IPS-18a (cell line): ENCODE data around the gene EYA4.

Experiments used
- H3K27ac ChIP-seq: one replicate; pipeline ENCODE4 v1.5.1; 2013; ENCODE audit warnings: low read length
- H3K27me3 ChIP-seq: one replicate; pipeline ENCODE4 v1.6.1; 2013; ENCODE audit warnings: mild to moderate bottlenecking, low read length; ENCODE audit not compliant: control insufficient read depth, insufficient read depth
- H3K36me3 ChIP-seq: one replicate; pipeline ENCODE4 v1.6.1; 2013; ENCODE audit warnings: low read depth, low read length; ENCODE audit not compliant: control insufficient read depth
- H3K4me1 ChIP-seq: one replicate; pipeline ENCODE4 v1.6.1; 2013; ENCODE audit warnings: low read depth, low read length; ENCODE audit not compliant: control insufficient read depth
- H3K4me3 ChIP-seq: one replicate; pipeline ENCODE4 v1.5.1; 2013; ENCODE audit warnings: low read length
- H3K9ac ChIP-seq: one replicate; pipeline ENCODE4 v1.6.1; 2013; ENCODE audit warnings: mild to moderate bottlenecking, low read length, moderate library complexity
- H3K9me3 ChIP-seq: one replicate; pipeline ENCODE4 v1.6.1; 2013; ENCODE audit warnings: low read depth, low read length; ENCODE audit not compliant: control insufficient read depth

The EYA4 gene

DNA sequence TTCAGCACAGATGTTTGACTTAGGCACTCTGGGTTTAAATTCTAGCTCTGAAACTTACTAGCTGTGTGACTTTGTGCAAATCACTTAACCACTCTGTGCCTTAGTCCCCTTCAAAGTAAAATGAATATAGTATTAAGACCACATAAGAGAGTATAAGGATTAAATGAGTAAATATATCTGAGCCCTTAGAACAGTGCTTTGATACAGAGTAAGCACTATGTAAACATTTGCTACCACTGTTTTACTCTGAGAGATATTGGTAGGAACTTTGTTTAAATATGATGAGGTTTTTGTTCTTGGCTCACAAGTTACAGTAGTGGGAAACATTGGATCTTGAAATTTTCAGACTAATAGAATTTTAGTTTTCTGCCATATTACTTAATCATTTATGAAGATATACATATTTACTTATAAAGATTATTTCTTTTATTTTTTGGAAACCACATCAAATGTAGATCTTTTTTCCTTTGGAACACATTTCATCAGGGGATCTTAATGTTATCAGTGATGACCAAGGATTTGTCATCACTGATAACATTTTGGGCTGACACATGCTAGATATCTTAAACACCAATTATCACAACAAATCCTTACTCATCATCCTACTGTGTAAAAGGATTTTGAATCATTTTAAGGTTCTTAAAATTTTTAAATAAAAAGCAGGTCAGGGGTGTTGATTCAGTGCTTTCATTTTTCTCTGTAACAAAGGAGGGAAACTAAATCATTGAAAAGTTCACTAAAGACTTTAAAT, 226.2 kb downstream of the EYA4 start:
- Histone ChIP-seq H3K27ac (no peak overlapping the region), H3K4me3 (no peak overlapping the region)

GRCh38 chr6:133467982-133468380, 226.8 kb downstream of the EYA4 start:
- no peak overlapping the region for H3K27ac ChIP-seq
- H3K36me3 ChIP-seq: no peaks in the 10 kb centered on the region

More for the DNA sequence above, 226.2 kb downstream of the EYA4 start:
- Histone ChIP-seq H3K27me3 (no peaks in the 10 kb centered on the region), H3K36me3 (no peaks in the 10 kb centered on the region), H3K9ac (no peak overlapping the region), H3K9me3 (no peaks in the 10 kb centered on the region), H3K4me1 (no peaks in the 10 kb centered on the region)

DNA sequence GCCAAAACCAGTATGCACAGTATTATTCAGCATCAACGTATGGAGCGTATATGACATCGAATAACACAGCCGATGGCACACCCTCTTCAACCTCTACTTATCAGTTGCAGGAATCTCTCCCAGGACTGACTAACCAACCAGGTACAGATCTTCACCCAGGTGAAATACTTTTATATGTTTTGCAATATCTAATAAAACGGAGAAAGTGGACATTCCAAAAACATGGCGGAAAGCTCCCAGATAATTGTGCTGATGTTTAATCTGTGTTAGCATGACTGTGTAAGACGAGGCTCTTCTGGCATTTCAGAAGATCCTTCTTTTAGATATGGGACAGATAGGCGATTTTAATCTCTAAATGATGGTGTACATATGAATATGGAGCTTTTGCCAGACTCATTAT, 227.4 kb downstream of the EYA4 start:
- Histone ChIP-seq H3K4me1 (no peaks in the 10 kb centered on the region), H3K9ac (no peak overlapping the region), H3K27ac (no peak overlapping the region), H3K4me3 (no peak overlapping the region), H3K9me3 (no peaks in the 10 kb centered on the region), H3K27me3 (no peaks in the 10 kb centered on the region), H3K36me3 (no peaks in the 10 kb centered on the region)

More at GRCh38 chr6:133467982-133468380, 226.8 kb downstream of the EYA4 start:
- Histone ChIP-seq H3K27me3 (no peaks in the 10 kb centered on the region), H3K9ac (no peak overlapping the region), H3K4me1 (no peaks in the 10 kb centered on the region), H3K9me3 (no peaks in the 10 kb centered on the region), H3K4me3 (no peak overlapping the region)

DNA sequence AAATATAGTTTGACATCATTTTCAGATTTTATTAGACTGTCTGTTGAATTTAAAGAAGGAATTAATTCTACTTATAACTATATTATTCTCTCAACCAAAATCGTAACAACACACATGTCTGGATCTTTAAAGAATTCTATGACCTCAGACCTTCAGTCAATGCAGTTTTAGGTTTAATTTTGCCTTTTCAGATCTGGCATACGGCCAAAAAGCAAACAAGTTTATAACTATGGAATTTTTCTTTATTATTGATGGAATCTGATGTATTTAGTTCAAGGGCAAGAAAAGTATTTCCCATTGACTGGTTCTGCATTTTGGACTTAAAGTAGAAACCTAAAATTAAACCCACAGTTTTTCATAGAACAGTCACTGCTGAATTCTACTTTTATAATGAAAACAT, 233.4 kb downstream of the EYA4 start:
- Histone ChIP-seq H3K9ac (no peak overlapping the region), H3K36me3 (no peaks in the 10 kb centered on the region), H3K4me1 (no peaks in the 10 kb centered on the region), H3K4me3 (no peak overlapping the region), H3K9me3 (no peaks in the 10 kb centered on the region), H3K27me3 (no peaks in the 10 kb centered on the region), H3K27ac (no peak overlapping the region)

GRCh38 chr6:133478673-133479072, 237.5 kb downstream of the EYA4 start:
- H3K27me3 ChIP-seq: no peaks in the 10 kb centered on the region
- no peak overlapping the region for H3K27ac ChIP-seq
- H3K9me3 ChIP-seq: no peaks in the 10 kb centered on the region
- no peak overlapping the region for H3K9ac ChIP-seq
- no peaks in the 10 kb centered on the region for H3K36me3 ChIP-seq
- no peak overlapping the region for H3K4me3 ChIP-seq
- no peaks in the 10 kb centered on the region for H3K4me1 ChIP-seq

GRCh38 chr6:133487174-133487573, 246.0 kb downstream of the EYA4 start:
- Histone ChIP-seq H3K4me1 (no peaks in the 10 kb centered on the region), H3K4me3 (no peak overlapping the region), H3K27ac (no peak overlapping the region), H3K27me3 (no peaks in the 10 kb centered on the region), H3K9me3 (no peaks in the 10 kb centered on the region), H3K36me3 (no peaks in the 10 kb centered on the region), H3K9ac (no peak overlapping the region)

- Histone ChIP-seq H3K4me3 (no peak overlapping the region), H3K9me3 (no peaks in the 10 kb centered on the region), H3K27me3 (no peaks in the 10 kb centered on the region), H3K4me1 (no peaks in the 10 kb centered on the region), H3K27ac (no peak overlapping the region), H3K9ac (no peak overlapping the region), H3K36me3 (no peaks in the 10 kb centered on the region)
These were observed 254.2 kb downstream of the EYA4 start for GRCh38 chr6:133495205-133495903.

DNA sequence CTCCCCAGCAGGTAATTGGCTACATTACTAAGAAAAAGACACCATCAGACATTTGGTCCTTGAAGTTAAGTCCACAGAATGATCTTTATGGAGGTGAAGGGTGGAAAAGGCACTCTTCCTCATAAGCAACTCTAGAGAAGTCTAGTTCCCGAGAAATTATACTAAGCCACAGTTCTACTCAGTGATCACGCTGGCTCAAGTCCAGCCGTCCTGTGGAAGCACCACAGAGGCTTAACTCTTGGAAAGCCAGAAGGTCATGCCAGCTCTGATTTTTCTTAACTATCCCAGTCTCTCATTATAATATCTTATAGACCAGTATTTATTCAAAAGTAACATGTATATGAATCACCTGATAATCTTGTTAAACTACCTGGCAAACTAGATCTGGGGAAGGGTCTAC, 258.5 kb downstream of the EYA4 start:
- Histone ChIP-seq H3K9ac (no peak overlapping the region), H3K27ac (no peak overlapping the region), H3K4me3 (no peak overlapping the region), H3K4me1 (no peaks in the 10 kb centered on the region), H3K36me3 (no peaks in the 10 kb centered on the region), H3K9me3 (no peaks in the 10 kb centered on the region), H3K27me3 (no peaks in the 10 kb centered on the region)

GRCh38 chr6:133501675-133502270, 260.6 kb downstream of the EYA4 start:
- Histone ChIP-seq H3K9me3 (no peaks in the 10 kb centered on the region), H3K27ac (no peak overlapping the region), H3K4me1 (no peaks in the 10 kb centered on the region), H3K27me3 (no peaks in the 10 kb centered on the region), H3K9ac (no peak overlapping the region), H3K36me3 (no peaks in the 10 kb centered on the region), H3K4me3 (no peak overlapping the region)

GRCh38 chr6:133502441-133503335, 261.5 kb downstream of the EYA4 start:
- no peaks in the 10 kb centered on the region for H3K9me3 ChIP-seq
- H3K4me1 ChIP-seq: no peaks in the 10 kb centered on the region
- no peaks in the 10 kb centered on the region for H3K36me3 ChIP-seq
- no peaks in the 10 kb centered on the region for H3K27me3 ChIP-seq
- H3K4me3 ChIP-seq: no peak overlapping the region
- H3K27ac ChIP-seq: no peak overlapping the region
- H3K9ac ChIP-seq: no peak overlapping the region

GRCh38 chr6:133503336-133503729, 262.2 kb downstream of the EYA4 start:
- no peak overlapping the region for H3K4me3 ChIP-seq
- H3K9ac ChIP-seq: no peak overlapping the region
- H3K4me1 ChIP-seq: no peaks in the 10 kb centered on the region
- H3K27ac ChIP-seq: no peak overlapping the region
- H3K9me3 ChIP-seq: no peaks in the 10 kb centered on the region
- H3K36me3 ChIP-seq: no peaks in the 10 kb centered on the region
- no peaks in the 10 kb centered on the region for H3K27me3 ChIP-seq
